OCI-M2 (cell line): ENCODE results near the gene BCR.

Source experiments
- DNase-seq: peaks from one replicate; lab custom pipeline; 2025; ENCODE audit not compliant: unreplicated experiment; lab: John Stamatoyannopoulos, UW

BCR gene

DNA sequence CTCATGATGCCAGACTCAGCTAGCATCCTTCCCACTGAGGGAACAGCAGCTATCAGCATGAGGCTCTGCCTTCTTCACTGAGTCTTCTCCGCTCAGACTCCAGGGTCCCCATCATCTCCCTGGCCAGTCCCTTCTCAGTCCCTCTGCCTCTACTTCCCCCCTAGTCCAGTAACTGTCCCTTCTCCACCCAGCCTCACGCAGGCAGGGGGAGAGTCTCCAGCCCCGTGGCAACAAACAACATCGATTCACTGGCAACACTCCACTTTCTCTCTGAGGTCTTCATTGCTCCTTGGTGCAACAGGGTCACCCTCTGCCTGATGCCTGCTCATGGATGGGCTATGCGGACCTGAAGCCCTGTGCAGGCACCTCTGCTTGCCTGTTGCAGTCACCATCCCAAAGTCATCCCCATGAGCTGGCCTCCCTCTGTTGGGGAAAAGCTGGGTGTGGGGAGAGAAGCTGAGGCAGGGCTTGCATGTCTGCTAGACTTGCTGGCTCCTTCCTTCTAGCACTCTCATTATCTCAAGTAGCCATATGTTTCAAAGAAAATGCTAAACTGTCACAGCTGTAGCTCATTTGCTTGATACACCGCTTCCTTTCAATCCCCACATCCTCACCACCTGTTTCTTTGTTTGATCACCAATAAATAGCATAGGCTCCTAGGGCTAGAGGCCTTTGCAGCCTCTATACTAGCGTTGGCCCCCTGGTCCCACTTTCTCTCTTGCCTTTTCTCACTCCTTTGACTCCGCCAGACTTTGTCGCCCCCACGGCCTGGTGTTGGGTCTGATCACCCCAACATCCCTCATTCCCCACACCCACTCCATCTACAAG lies 4.3 kb upstream of the BCR start:
- DNase-seq, result no peak

DNA sequence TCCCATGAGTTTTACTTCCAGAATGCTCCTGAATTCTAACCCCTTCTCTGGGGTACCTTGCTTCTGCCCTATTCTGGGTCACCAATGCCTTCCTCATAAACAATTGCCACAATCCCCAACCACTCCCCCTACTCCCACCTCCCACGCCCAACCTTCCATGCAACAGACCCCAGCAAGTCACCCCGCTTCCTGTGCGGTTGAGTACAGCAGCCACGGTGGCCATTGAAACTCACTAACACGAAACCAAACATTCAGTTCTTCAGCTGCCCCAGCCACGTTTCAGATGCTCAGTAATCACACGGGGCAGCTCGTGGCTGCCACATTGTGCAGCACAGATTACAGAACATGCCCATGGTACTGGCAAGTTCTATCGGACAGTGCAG lies 3.7 kb upstream of the BCR start:
- DNase-seq, result no peak

DNA sequence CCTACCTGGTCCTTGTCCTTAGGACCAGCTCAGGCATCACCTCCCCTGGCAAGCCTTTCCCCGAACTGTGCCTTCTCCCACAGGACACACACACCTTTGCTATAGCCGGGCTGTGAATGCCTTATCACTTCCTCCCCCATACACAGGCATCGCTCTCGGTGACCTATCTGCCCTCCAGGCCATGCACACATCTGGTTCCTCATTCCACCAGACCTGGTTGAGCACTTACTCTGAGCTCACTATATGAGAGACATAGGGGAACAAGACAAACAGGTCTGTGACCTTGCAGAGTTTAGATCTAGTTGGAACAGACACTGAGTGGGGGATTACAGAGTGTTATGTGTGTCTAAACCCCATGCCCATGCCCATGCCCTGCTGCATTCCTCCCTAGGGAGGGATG lies 3.1 kb upstream of the BCR start:
- no peak for DNase-seq

DNA sequence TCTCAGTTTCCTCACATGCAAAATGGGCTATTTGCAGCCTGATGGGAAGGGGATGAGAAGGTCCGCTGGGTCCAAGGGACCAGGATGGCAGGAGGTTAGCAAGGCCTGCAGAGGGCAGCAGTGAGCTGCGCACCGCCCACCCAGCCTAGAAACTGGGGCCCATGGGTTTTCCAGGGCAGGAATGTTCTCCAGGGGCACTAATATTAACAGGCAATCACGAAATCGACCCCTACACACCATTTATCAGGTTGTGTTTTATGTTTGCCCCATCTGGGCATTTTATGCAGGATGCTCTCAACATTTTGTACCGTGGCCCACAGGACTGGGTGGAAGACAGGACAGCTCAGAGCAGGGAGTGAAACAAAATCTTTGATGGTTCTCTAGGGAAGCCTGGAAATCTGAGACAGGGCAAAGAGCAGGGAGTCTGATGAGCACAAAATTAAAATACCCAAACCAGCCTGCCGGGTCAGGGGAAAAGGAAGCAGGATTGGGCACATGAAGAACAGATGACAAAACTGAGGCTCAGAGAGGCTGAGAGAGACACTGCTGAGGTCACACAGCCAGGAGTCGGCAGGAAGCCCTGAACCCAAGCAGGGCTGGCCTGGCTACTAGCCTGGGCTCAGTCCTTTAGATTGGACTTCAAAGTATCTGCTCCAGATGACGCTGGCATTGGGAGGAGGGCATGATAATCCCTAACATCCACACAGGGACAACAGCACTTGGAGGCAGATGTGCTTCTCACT lies 1.6 kb upstream of the BCR start:
- no peak for DNase-seq

DNA sequence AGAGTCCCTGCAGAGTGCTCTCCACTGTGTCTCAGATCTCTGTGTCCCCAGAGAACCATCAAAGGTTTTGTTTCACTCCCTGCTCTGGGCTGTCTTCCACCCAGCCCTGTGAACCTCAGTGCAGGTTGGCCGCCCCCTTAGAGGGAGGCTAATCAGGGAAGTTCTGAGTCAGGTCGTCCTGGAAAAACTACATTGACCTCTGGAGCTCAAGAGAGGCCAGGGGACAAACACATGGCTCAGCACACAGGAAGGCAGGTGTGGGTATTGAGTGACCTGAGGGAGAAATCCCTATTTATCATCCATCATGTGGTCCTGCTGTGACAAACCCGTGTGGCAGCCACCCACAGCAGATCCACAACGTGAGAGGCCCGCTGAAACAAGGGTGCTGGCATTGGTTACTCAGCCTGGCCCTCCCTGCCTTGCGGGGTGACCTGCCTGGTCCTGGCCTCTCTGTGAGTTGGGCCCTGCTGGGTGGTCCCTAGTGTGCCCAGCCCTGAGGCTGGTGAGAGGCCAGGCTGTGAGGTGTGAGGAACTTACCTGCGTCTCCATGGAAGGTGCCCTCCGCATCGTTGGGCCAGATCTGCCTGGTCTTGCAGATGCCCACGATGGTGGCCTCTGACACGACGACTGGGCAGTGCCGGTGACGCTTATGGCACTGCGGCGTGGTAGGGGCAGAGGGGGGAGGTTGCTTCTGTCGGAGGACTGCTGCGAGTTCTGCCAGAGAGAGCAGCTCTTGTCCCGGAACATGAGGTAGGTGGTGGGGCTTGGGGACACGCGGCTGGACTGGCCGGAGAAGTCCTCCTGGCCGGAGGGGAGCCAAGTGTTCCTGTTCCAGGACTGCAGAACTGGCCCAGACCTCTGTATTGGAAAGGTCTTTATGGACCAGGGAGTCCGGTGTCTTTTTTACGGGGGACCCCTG lies 669 bp upstream of the BCR start:
- DNase-seq, result no peak

DNA sequence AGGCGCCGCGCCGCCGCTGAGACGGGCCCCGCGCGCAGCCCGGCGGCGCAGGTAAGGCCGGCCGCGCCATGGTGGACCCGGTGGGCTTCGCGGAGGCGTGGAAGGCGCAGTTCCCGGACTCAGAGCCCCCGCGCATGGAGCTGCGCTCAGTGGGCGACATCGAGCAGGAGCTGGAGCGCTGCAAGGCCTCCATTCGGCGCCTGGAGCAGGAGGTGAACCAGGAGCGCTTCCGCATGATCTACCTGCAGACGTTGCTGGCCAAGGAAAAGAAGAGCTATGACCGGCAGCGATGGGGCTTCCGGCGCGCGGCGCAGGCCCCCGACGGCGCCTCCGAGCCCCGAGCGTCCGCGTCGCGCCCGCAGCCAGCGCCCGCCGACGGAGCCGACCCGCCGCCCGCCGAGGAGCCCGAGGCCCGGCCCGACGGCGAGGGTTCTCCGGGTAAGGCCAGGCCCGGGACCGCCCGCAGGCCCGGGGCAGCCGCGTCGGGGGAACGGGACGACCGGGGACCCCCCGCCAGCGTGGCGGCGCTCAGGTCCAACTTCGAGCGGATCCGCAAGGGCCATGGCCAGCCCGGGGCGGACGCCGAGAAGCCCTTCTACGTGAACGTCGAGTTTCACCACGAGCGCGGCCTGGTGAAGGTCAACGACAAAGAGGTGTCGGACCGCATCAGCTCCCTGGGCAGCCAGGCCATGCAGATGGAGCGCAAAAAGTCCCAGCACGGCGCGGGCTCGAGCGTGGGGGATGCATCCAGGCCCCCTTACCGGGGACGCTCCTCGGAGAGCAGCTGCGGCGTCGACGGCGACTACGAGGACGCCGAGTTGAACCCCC lies 798 bp downstream of the BCR start:
- no peak for DNase-seq

DNA sequence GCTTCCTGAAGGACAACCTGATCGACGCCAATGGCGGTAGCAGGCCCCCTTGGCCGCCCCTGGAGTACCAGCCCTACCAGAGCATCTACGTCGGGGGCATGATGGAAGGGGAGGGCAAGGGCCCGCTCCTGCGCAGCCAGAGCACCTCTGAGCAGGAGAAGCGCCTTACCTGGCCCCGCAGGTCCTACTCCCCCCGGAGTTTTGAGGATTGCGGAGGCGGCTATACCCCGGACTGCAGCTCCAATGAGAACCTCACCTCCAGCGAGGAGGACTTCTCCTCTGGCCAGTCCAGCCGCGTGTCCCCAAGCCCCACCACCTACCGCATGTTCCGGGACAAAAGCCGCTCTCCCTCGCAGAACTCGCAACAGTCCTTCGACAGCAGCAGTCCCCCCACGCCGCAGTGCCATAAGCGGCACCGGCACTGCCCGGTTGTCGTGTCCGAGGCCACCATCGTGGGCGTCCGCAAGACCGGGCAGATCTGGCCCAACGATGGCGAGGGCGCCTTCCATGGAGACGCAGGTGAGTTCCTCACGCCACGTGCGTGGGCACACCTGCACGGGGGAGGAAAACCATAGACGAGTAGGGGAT lies 1.5 kb downstream of the BCR start:
- DNase-seq, result no peak

DNA sequence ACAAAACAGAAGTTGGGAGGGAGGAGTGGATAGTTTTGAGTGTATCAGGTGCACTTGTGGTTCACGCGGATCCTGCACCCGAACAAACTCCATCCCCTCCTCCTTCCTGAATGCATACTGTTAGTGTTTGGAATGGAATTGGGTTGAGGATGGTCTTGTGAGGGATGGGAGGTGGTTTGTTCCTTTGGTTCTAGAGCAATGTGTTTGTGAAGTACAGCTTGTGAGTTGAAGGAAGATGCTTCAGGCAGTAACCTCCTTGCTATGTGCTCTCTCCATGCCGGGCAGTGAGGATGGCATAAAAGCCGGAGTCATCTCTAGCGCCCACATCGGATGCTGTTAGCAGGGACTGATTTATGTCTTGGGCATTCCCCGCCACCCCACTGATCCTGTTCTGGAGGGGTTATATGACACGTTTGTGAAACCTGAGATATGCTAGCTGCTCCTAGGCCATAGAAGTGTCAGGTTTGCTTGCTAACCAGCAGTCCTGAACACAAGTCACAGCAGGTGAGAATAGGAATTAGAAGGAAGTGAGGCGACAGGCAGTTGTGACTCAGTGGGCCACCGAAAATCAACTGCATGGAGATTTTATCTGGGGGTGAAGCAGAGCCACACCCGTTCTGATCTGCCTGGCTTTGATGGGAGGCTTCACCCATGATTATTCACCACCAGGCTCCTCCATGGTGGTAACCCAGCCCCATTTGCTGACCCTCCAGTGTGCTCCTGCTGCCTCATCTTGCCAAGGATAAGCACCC lies 2.2 kb downstream of the BCR start:
- no peak for DNase-seq

DNA sequence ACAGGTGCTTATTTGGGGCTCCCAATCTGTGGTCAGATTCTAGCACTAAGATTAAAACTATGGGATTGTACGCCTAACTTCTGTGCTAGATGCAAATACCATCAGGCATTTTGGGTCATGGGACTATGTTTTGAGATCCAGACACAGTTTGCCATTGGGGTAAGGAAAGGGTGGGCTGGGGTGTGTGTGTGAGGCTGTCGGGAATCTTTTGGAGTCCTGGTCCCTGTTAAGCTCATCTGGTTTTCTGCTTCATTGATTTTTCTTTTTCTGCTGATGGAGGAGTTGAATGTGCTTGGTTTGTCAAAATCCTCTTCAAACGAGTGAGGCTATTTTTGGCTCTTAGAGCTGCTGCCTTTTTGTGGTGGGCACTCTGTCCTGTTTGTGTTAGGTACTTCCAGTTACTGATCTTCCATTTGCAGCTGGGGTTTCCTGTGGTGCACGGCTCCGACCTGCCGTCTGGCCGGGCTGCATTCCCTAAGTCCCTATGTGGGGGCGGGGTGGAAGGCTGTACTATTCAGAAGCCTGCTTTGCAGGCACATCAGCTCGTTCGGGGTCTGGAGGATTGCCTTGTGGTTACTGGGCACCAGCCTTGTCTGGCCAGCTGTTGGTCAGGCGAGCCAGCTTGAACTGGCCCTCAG lies 2.9 kb downstream of the BCR start:
- no peak for DNase-seq

DNA sequence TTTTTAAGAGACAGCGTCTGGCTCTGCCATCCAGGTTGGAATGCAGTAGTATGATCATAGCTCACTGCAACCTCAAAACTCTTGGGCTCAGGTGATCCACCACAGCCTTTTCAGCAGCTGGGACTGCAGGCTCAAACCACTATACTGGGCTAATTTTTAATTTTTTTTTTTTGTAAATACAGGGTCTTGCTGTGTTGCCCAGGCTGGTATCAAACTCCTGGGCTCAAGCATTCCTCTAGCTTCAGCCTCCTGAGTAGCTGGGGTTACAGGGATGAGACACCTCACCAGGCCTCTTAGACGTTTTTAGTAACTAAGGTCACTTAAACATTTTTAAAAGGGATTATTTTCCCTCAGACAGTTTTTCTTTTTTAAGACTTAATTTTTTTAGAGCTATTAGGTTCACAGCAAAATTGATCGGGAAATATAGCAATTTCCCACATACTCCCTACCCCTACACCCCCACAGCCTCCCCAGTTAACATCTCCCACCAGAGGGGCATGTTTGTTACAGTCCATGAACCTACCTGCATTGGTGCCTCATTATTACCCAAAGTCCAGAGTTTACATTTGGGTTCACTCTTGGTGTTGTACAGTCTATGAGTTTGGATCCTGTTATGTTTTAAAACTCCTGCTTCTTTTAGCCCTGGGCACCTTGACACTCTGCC lies 3.9 kb downstream of the BCR start:
- no peak for DNase-seq

DNA sequence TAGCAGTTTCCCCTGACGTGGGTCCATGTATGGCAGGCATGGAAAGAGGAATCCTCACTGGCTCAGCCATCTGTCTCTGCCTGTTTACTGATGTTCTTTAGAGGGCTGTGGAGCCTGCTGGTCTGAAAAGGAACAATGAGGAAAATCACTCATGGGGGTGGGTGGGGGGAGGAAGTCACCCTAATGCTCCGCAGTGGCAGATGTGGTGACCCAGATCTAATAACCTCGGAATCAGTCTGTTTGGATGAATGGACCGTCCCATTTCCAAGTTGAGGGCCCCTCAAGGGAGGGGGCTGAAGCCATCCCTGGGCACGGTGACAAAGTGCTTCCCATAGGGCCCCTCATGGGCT lies 4.4 kb downstream of the BCR start:
- DNase-seq, result no peak

DNA sequence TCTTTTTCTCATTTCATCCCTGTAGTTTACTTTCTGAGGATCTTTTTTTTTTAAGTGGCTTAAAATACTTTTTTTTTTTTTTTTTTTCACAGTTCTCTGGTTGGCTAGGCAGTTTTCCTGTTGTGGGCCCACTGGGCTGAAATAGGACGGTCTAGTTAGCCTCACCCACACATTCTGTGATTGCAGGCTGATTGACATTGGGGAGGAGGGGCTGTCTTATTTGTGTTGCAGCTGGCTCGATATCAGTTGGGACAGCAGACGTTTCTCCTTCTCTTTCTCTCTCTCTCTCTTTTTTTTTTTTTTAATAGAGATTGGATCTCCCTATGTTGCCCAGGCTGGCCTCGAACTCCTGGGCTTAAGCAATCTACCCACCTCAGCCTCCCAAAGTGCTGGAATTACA lies 6.9 kb downstream of the BCR start:
- no peak for DNase-seq

DNA sequence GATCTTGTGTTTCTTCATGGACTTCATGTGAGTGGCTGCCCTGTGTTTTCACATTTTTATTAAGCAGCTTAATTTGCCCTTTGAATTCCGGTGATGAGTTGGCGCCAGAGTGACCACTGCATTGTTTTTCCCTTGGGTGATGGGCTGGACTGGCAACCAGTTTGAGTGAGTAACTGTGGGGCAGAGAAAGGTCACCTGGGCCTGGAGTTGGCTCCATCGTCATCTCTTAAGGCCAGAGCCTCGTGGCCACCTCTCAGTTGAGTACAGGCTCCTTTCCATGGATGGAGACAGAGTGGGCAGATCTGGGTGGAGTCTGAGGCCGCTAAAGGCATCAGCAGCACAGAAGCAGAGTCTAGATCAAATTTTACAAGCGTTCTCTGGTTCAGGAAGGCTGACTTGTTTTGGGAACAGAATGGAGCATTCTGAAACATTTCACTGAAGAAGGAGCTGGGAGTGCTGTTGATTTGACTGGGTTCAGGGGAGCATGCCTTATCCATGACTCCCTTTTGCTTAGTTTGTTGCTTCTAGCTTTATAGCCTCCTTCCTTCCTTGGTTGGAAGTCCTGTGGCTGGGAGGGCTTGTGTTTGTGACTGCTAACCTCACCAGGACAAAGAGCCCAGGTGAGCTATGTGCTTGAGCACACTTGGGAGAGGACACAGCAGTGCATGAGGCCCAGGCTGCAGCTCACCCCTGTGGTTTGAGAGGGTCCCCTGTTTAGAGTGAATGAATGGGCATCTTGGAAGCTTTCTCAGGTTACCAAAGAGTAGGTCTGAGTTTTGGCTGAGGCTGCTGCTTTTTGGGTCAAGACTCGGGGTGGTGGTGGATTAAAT lies 7.8 kb downstream of the BCR start:
- DNase-seq, result no peak

DNA sequence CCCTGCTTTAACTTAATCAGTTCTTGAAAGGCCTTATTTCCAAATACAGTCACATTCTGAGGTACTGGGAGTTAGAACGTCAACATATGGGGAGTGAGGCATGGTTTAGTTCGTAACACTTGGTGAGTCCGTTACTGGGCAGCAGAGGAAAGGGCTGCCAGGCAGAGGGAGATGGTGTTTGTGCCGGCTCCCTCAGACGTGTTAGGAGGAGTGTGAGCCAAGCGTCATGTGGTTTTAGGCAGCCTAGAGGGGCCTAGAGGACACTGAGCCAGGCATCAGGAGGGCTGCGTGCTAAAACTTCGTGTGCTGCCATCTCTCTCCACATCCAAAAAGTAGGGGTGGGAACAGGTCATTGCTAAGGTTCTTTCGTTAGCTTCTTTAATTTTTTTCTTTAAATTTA lies 10.2 kb downstream of the BCR start:
- DNase-seq, result no peak

DNA sequence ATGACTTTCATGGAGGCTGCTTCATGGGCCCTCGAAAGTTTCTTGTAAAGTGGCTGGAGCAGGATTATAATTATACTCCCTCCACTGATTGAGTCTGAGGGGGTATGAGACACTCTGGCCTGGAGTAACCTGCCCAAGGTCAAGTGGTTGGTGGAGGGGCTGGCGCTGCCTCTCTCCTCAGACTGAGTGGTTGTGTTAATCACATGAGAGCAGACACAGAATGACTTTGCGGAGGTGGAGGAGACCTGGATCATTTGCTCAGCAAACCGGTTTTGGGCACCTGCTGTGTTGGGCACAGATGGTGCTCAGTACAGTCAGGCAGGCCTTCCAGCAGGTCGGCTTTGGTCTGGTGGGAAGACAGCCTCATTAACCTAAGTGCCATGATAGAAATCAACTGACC lies 11.8 kb downstream of the BCR start:
- DNase-seq, result no peak

DNA sequence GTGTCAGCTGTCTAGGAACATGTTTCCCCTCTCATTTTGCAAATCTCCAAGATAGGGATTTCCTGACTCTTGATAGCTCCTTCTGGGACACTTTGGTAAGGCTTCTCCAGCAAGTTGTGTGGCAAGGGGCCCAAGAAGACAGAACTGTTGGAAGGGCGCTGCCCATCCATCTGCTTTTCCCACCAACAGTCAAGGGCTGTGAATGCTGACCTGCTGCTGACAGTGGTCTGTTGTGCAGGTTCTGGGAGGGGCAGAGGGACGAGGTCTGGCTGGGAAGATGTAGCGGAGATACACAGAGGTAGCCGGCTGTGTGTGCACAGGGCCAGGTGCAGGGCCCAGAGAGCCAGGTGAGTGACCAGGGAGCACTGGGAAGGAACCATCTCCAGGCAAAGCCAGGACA lies 12.2 kb downstream of the BCR start:
- DNase-seq, result no peak

DNA sequence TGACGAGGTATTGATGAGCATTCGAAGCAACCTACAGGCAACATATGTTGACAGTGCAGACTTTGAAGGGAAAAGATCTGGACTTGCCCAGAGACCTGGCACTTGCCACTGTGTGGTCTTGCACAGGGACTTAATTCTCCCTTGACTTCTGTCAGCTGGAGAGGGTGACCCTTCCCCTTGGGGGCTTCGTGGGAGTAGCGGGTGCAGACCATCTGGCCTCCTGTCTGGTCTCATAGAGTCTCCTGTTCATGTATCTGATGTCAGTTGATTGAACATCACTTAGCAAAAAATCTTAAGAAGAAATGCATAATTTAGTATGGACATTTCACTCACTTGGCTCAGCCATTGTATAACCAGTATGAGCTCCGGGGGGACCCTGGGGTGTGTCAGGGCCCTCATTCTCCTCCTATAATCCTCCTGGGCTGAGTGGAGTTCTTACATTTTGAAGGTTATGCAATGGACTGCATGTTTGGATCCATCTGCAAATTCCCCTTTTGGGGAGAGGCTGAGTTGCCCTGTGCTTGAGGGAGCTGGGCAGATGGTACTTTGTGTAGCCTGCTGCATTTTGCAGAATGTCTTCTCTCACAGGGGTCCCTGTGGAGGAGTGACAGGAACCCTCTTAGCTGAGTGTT lies 13.0 kb downstream of the BCR start:
- no peak for DNase-seq
